DND-41 (cell line): Measurements from ENCODE around the gene XIRP2.

Experiments
- ATAC-seq: fragments of 200-7000 bp; cut with Tn5 transposase; 3 replicates; pipeline ENCODE4 v1.9.1; 2021; ENCODE audit warnings: low read depth; ENCODE audit not compliant: insufficient read depth
- DNase-seq: peaks from one replicate; pipeline ENCODE4 v3.0.0-alpha.2; 2020
- H2AFZ ChIP-seq: 2 replicates; pipeline ENCODE4 v1.6.0; 2012; ENCODE audit warnings: low read depth, low read length
- H3K27ac ChIP-seq: 2 replicates; pipeline ENCODE4 v1.5.1; 2012; ENCODE audit warnings: low read length, inconsistent platforms
- H3K27me3 ChIP-seq: fragments of 200-600 bp; sonication (generic); 2 replicates; pipeline ENCODE4 v1.6.0; 2012; ENCODE audit warnings: low read length, mild to moderate bottlenecking, inconsistent platforms; ENCODE audit not compliant: insufficient read depth, poor library complexity
- H3K36me3 ChIP-seq: 2 replicates; pipeline ENCODE4 v1.5.1; 2012; ENCODE audit warnings: low read length, inconsistent platforms; ENCODE audit not compliant: insufficient read depth
- H3K4me1 ChIP-seq: 2 replicates; pipeline ENCODE4 v1.5.1; 2012; ENCODE audit warnings: mild to moderate bottlenecking, low read length; ENCODE audit not compliant: insufficient read depth
- H3K4me2 ChIP-seq: 2 replicates; pipeline ENCODE4 v1.6.0; 2012; ENCODE audit warnings: mild to moderate bottlenecking, moderate library complexity, low read length, inconsistent platforms; ENCODE audit not compliant: insufficient read depth
- H3K4me3 ChIP-seq, 2 experiments: fragments of 200-600 bp in 1 of 2; shearing (Covaris generic) in 1 of 2; 2 replicates each; pipeline ENCODE4 v1.5.1; 2012 to 2016; ENCODE audit warnings: inconsistent platforms in 2 of 2, low read length in 2 of 2, mild to moderate bottlenecking in 2 of 2, low read depth in 1 of 2, moderate library complexity in 1 of 2
- H3K79me2 ChIP-seq: 2 replicates; pipeline ENCODE4 v1.6.0; 2012; ENCODE audit warnings: low read length, inconsistent platforms; ENCODE audit not compliant: insufficient read depth
- H3K9ac ChIP-seq: 2 replicates; pipeline ENCODE4 v1.6.0; 2012; ENCODE audit warnings: low read depth, mild to moderate bottlenecking, inconsistent platforms, low read length, moderate library complexity
- H3K9me3 ChIP-seq: 2 replicates; pipeline ENCODE4 v1.5.1; 2012; ENCODE audit warnings: low read length, moderate library complexity, mild to moderate bottlenecking, inconsistent platforms; ENCODE audit not compliant: insufficient read depth, severe bottlenecking
- H4K20me1 ChIP-seq: 2 replicates; pipeline ENCODE4 v1.6.0; 2012; ENCODE audit warnings: low read length; ENCODE audit not compliant: insufficient read depth
- EZH2 ChIP-seq: IDR thresholded peaks from 3 replicates; pipeline ENCODE4 v1.6.1; 2012; ENCODE audit warnings: borderline replicate concordance, low read depth, mild to moderate bottlenecking, moderate library complexity, low read length, inconsistent platforms; ENCODE audit not compliant: severe bottlenecking
- TF ChIP-seq, protein P1 (sequence below): IDR thresholded peaks from 2 replicates; pipeline ENCODE4 v1.5.1; 2012; ENCODE audit warnings: borderline replicate concordance, low read length, moderate library complexity, mild to moderate bottlenecking; ENCODE audit not compliant: poor library complexity, severe bottlenecking; ENCODE audit errors: extremely low read depth

XIRP2 gene

GRCh38 chr2:167271932-167272331, 383.7 kb downstream of the XIRP2 start:
- ATAC-seq: no peak

GRCh38 chr2:167275046-167275445, 386.8 kb downstream of the XIRP2 start:
- TF ChIP-seq EZH2: no peak
- TF ChIP-seq, protein P1, sequence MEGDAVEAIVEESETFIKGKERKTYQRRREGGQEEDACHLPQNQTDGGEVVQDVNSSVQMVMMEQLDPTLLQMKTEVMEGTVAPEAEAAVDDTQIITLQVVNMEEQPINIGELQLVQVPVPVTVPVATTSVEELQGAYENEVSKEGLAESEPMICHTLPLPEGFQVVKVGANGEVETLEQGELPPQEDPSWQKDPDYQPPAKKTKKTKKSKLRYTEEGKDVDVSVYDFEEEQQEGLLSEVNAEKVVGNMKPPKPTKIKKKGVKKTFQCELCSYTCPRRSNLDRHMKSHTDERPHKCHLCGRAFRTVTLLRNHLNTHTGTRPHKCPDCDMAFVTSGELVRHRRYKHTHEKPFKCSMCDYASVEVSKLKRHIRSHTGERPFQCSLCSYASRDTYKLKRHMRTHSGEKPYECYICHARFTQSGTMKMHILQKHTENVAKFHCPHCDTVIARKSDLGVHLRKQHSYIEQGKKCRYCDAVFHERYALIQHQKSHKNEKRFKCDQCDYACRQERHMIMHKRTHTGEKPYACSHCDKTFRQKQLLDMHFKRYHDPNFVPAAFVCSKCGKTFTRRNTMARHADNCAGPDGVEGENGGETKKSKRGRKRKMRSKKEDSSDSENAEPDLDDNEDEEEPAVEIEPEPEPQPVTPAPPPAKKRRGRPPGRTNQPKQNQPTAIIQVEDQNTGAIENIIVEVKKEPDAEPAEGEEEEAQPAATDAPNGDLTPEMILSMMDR: no peak
- no peaks in the 10 kb centered on the region for H4K20me1 ChIP-seq
- no peak overlapping the region for H3K4me3 ChIP-seq
- no peaks in the 10 kb centered on the region for H3K27me3 ChIP-seq
- no peak overlapping the region for H3K9ac ChIP-seq
- no peaks in the 10 kb centered on the region for H3K36me3 ChIP-seq
- no peaks in the 10 kb centered on the region for H3K79me2 ChIP-seq
- no peak for DNase-seq
- H3K27ac ChIP-seq: no peak overlapping the region
- no peaks in the 10 kb centered on the region for H3K9me3 ChIP-seq
- no peak overlapping the region for H2AFZ ChIP-seq
- no peaks in the 10 kb centered on the region for H3K4me1 ChIP-seq
- no peak for ATAC-seq
- H3K4me2 ChIP-seq: no peak overlapping the region

More at GRCh38 chr2:167271932-167272331, 383.7 kb downstream of the XIRP2 start:
- Histone ChIP-seq H3K4me1 (no peaks in the 10 kb centered on the region), H4K20me1 (no peaks in the 10 kb centered on the region), H3K9ac (no peak overlapping the region), H3K27me3 (no peaks in the 10 kb centered on the region), H3K27ac (no peak overlapping the region), H3K36me3 (no peaks in the 10 kb centered on the region), H2AFZ (no peak overlapping the region), H3K9me3 (no peaks in the 10 kb centered on the region), H3K4me3 (no peak overlapping the region), H3K79me2 (no peaks in the 10 kb centered on the region), H3K4me2 (no peak overlapping the region)
- DNase-seq: no peak
- TF ChIP-seq, protein P1: no peak
- TF ChIP-seq EZH2: no peak

- no peak overlapping the region for H3K4me2 ChIP-seq
Observed at GRCh38 chr2:167279810-167280209, 391.5 kb downstream of the XIRP2 start.

More at GRCh38 chr2:167279810-167280209, 391.5 kb downstream of the XIRP2 start:
- Histone ChIP-seq H3K27me3 (no peaks in the 10 kb centered on the region), H3K4me1 (no peaks in the 10 kb centered on the region), H3K36me3 (no peaks in the 10 kb centered on the region), H3K4me3 (no peak overlapping the region), H3K79me2 (no peaks in the 10 kb centered on the region), H3K27ac (no peak overlapping the region), H4K20me1 (no peaks in the 10 kb centered on the region), H3K9ac (no peak overlapping the region), H2AFZ (no peak overlapping the region), H3K9me3 (no peaks in the 10 kb centered on the region)
- ATAC-seq (no peak), DNase-seq (no peak)
- TF ChIP-seq, protein P1: no peak
- no peak for TF ChIP-seq EZH2
